Keratinocyte (primary cell): ENCODE measurements around the gene RIN3. TPM values are rescaled to one million over a fixed set of nuclear protein-coding genes. Genes with fewer than 3 reads are reported as not detected.

Source experiments
- DNase-seq: peaks from one replicate; pipeline ENCODE4 v3.0.0-alpha.2; 2011; ENCODE audit warnings: low read depth, missing footprints, low spot score
- FAIRE-seq: peaks from 2 replicates; lab custom pipeline; 2011; peaks lifted over from hg19 to GRCh38; lab: Jason Lieb, UNC
- H2AFZ ChIP-seq: 2 replicates; pipeline ENCODE4 v1.6.0; 2012; ENCODE audit warnings: low read length, control low read depth, inconsistent platforms; ENCODE audit not compliant: control insufficient read depth
- H3K27ac ChIP-seq: 2 replicates; pipeline ENCODE4 v1.5.1; 2011; ENCODE audit warnings: low read length; ENCODE audit not compliant: control insufficient read depth, insufficient read depth
- H3K27me3 ChIP-seq: 3 replicates; pipeline ENCODE4 v1.6.0; 2011; ENCODE audit warnings: low read length; ENCODE audit not compliant: control insufficient read depth, insufficient read depth; ENCODE audit errors: extremely low read depth
- H3K36me3 ChIP-seq, 2 experiments: 2 replicates in 1 of 2; 3 replicates in 1 of 2; pipeline ENCODE4 v1.5.1; 2011; ENCODE audit warnings: low read length in 2 of 2, mild to moderate bottlenecking in 1 of 2; ENCODE audit not compliant: control insufficient read depth in 2 of 2, insufficient read depth in 2 of 2; ENCODE audit errors: extremely low read depth in 1 of 2
- H3K4me1 ChIP-seq: 3 replicates; pipeline ENCODE4 v1.5.1; 2011; ENCODE audit warnings: low read length; ENCODE audit not compliant: control insufficient read depth, insufficient read depth; ENCODE audit errors: extremely low read depth
- H3K4me2 ChIP-seq: 3 replicates; pipeline ENCODE4 v1.6.0; 2011; ENCODE audit warnings: low read depth, low read length; ENCODE audit not compliant: control insufficient read depth, insufficient read depth; ENCODE audit errors: extremely low read depth
- H3K4me3 ChIP-seq, 3 experiments: fragments of 200-600 bp in 1 of 3; sonication (generic) in 1 of 3; 2 replicates in 2 of 3; 3 replicates in 1 of 3; pipeline ENCODE4 v1.5.1; 2011 to 2016; ENCODE audit warnings: low read length in 3 of 3, mild to moderate bottlenecking in 3 of 3, control low read depth in 2 of 3, inconsistent platforms in 1 of 3, low read depth in 1 of 3, mixed read lengths in 1 of 3, mixed run types in 1 of 3, moderate library complexity in 1 of 3; ENCODE audit not compliant: control insufficient read depth in 2 of 3, insufficient read depth in 2 of 3; ENCODE audit errors: extremely low read depth in 1 of 3
- H3K79me2 ChIP-seq: 2 replicates; pipeline ENCODE4 v1.6.0; 2012; ENCODE audit warnings: low read length; ENCODE audit not compliant: control insufficient read depth, insufficient read depth
- H3K9ac ChIP-seq: 3 replicates; pipeline ENCODE4 v1.6.0; 2011; ENCODE audit warnings: low read length; ENCODE audit not compliant: control insufficient read depth, insufficient read depth; ENCODE audit errors: extremely low read depth
- H3K9me1 ChIP-seq: 3 replicates; pipeline ENCODE4 v1.6.0; 2011; ENCODE audit warnings: low read length; ENCODE audit not compliant: control insufficient read depth, insufficient read depth; ENCODE audit errors: extremely low read depth
- H3K9me3 ChIP-seq: 2 replicates; pipeline ENCODE4 v1.5.1; 2012; ENCODE audit warnings: low read depth, low read length; ENCODE audit not compliant: control insufficient read depth
- H4K20me1 ChIP-seq: 3 replicates; pipeline ENCODE4 v1.6.0; 2011; ENCODE audit warnings: low read length; ENCODE audit not compliant: control insufficient read depth, insufficient read depth; ENCODE audit errors: extremely low read depth
- EZH2 ChIP-seq: IDR thresholded peaks from one replicate; pipeline ENCODE4 v1.6.1; 2012; ENCODE audit warnings: inconsistent platforms, mild to moderate bottlenecking, low read length, moderate library complexity
- dilution Hi-C: fragments of 300-500 bp; cut with MboI; formaldehyde crosslinking; loops from one replicate; pipeline ENCODE4 v1.7.0; 2020; ENCODE audit warnings: low sequenced_read_pairs; ENCODE audit not compliant: extremely low pct_ligation_motif_present
- polyA plus RNA-seq, 5 experiments: library from polyadenylated mRNA; depleted of rRNA in 3 of 5; stranded (reverse) in 3 of 5; stranded (forward) in 1 of 5; unstranded in 1 of 5; fragments of >200 nt; gene quantifications; 1 replicate in 1 of 5; 2 replicates in 3 of 5; 3 replicates in 1 of 5; pipeline versions ENCODE4 v1.2.1 to v1.2.3, GENCODE V29; 2011 to 2012; ENCODE audit warnings: missing spikeins in 2 of 5, low read depth in 1 of 5, low replicate concordance in 1 of 5
- TF ChIP-seq, protein P1 (sequence below), 3 experiments: IDR thresholded peaks in 1 of 3; conservative IDR thresholded peaks in 1 of 3; optimal IDR thresholded peaks in 1 of 3; 2 replicates in 2 of 3; 3 replicates in 1 of 3; pipeline versions ENCODE3 to v1.5.1; 2011; ENCODE audit warnings: low read length in 3 of 3, mild to moderate bottlenecking in 3 of 3, moderate library complexity in 2 of 3, control low read depth in 1 of 3, inconsistent platforms in 1 of 3; ENCODE audit not compliant: insufficient read depth in 2 of 3; ENCODE audit errors: extremely low read depth in 1 of 3

RIN3 gene
- polyA plus RNA-seq, 1 donor (not counting 4 experiments of a cell fraction or from before 2014, with no cell fraction given) = 1.2 TPM

DNA sequence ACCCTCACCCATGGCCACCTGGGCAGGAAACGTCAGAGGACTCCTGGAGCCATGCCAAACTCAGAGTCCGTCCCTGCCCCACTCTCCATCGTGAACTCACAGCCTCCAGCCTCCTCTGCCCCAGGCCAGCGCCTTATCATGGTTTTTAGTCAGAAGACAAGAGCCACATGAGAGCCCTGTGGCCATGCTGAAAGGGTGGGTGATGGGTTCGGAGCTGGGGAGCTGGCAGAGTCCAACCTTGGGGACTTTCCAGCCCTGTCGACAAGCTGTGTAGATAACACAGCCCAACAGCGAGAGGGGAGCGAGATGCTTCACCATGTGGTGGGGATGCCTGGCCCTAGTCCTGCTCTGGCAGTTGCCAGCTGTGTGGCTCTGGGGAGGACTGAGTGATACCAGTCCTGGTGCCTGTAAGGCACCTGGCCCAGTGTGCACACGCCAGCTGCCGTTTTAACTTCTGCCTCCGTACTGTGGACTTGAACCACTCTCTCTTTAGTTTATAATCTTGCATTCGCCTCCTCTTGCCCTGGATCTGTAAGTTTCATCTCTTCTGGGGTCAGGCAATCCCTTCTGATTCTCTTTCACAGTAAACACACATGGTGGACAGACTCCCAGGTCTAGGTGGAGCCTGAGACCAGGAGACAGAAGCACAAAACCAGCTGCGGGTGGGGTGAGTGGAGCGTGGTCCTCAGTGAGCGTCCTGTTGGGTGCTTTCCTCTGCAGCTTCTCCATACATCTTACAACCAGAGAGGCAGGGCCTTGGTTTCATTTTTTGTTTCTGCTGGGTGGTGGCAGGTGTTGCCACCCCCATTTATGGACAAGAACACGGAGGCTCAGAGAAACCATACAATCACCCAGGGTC is 55.3 kb downstream of the RIN3 start:
- no peak overlapping the region for H3K4me2 ChIP-seq
- peaks cover 3% of the 10 kb centered on the region for H4K20me1 ChIP-seq
- peaks cover 3 to 7% of the 10 kb centered on the region in 2 experiments for H3K36me3 ChIP-seq
- H3K9me3 ChIP-seq = peaks cover 2% of the 10 kb centered on the region
- no peak overlapping the region for H2AFZ ChIP-seq
- H3K4me1 ChIP-seq = peaks cover 11% of the 10 kb centered on the region
- H3K9ac ChIP-seq = no peak overlapping the region
- no peaks in the 10 kb centered on the region for H3K79me2 ChIP-seq
- H3K27ac ChIP-seq = no peak overlapping the region
- no peak overlapping the region for H3K4me3 ChIP-seq
- DNase-seq (no peak), FAIRE-seq (no peak)
- dilution Hi-C loops = no loop called here
- no peaks in the 10 kb centered on the region for H3K27me3 ChIP-seq
- TF ChIP-seq, protein P1, sequence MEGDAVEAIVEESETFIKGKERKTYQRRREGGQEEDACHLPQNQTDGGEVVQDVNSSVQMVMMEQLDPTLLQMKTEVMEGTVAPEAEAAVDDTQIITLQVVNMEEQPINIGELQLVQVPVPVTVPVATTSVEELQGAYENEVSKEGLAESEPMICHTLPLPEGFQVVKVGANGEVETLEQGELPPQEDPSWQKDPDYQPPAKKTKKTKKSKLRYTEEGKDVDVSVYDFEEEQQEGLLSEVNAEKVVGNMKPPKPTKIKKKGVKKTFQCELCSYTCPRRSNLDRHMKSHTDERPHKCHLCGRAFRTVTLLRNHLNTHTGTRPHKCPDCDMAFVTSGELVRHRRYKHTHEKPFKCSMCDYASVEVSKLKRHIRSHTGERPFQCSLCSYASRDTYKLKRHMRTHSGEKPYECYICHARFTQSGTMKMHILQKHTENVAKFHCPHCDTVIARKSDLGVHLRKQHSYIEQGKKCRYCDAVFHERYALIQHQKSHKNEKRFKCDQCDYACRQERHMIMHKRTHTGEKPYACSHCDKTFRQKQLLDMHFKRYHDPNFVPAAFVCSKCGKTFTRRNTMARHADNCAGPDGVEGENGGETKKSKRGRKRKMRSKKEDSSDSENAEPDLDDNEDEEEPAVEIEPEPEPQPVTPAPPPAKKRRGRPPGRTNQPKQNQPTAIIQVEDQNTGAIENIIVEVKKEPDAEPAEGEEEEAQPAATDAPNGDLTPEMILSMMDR (optimal IDR thresholded peaks at IDR 0.05 in 1 of 3, IDR thresholded peaks at IDR 0.05 in 1 of 3, conservative IDR thresholded peaks at IDR 0.05 in 1 of 3; ENCODE audit: extremely low read depth in 1 of 3, insufficient read depth in 2 of 3, low read length in 3 of 3) = no peak
- TF ChIP-seq EZH2 = no peak
- no peaks in the 10 kb centered on the region for H3K9me1 ChIP-seq

DNA sequence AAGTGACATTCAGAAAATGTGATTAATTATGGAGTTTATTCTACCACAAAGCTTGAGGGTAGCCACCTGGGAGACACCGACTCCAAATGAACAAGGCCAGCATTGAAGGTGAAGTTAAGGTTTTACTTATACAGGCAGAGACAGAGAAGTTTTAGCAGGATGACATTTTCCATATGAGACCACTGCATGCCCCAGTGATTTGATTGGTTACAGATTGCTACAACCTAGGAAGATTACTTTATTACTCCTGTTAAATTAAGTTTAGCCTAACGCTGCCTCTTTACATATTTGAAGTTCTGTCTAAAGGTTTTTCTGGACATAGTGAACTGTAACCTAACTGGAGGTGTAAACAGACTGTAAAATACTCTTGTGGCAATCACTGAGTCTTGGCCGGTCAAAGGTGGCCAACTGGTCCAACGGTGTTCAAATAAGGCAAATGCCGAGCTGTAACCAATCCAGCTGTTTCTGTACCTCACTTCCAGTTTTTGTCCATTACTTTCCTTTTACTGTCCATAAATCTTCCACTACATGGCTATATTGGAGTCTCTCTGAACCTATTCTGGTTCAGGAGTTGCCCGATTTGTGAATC is 57.2 kb downstream of the RIN3 start:
- Histone ChIP-seq H3K4me1 (peaks cover 4% of the 10 kb centered on the region), H3K27me3 (no peaks in the 10 kb centered on the region), H3K4me2 (no peak overlapping the region), H4K20me1 (peaks cover 3% of the 10 kb centered on the region), H3K9me1 (no peaks in the 10 kb centered on the region), H3K79me2 (no peaks in the 10 kb centered on the region), H3K4me3 (no peak overlapping the region), H3K27ac (no peak overlapping the region), H3K9me3 (peaks cover 2% of the 10 kb centered on the region), H3K36me3 (peaks cover 3 to 7% of the 10 kb centered on the region in 2 experiments), H3K9ac (no peak overlapping the region), H2AFZ (no peak overlapping the region)
- TF ChIP-seq, protein P1 (optimal IDR thresholded peaks at IDR 0.05 in 1 of 3, IDR thresholded peaks at IDR 0.05 in 1 of 3, conservative IDR thresholded peaks at IDR 0.05 in 1 of 3; ENCODE audit: extremely low read depth in 1 of 3, insufficient read depth in 2 of 3, low read length in 3 of 3) = no peak
- no peak for TF ChIP-seq EZH2
- dilution Hi-C loops = no loop called here
- no peak for DNase-seq
- no peak for FAIRE-seq
